KOPT-K1 (cell line): ENCODE results near the gene SAMD5.

Experiments
- H3K27ac ChIP-seq: fragments of 200-600 bp; sonication (generic); 2 replicates; pipeline ENCODE4 v1.5.1; 2016; ENCODE audit warnings: antibody characterized with exemption, mild to moderate bottlenecking, low read depth, low read length; ENCODE audit not compliant: poor library complexity, severe bottlenecking
- H3K36me3 ChIP-seq: fragments of 200-600 bp; sonication (generic); 2 replicates; pipeline ENCODE4 v1.5.1; 2017; ENCODE audit warnings: antibody characterized with exemption, mild to moderate bottlenecking, low read length, moderate library complexity; ENCODE audit not compliant: insufficient read depth
- H3K9me3 ChIP-seq: fragments of 200-600 bp; sonication (generic); 2 replicates; pipeline ENCODE4 v1.5.1; 2017; ENCODE audit warnings: antibody characterized with exemption, low read length, mild to moderate bottlenecking; ENCODE audit not compliant: insufficient read depth, poor library complexity, severe bottlenecking

The SAMD5 gene

DNA sequence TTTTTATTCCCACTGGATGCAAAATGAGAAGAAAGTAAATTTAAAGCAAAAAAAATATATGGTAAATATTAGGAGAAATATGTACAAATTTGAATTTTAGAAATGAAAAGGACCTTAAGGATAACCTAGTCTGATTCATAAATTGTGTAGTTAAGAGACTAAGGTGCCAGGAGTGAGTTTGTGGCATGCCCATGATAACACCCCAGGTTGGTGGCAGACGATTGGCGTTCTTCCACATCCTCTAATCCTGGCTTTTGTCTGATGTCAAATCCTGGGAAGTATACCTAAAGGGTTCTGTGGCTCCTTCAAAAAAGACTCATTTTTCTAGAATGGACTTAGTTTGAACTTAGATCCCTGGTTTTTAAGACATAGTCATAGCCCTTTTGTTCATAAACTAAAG, 62.2 kb downstream of the SAMD5 start:
- H3K9me3 ChIP-seq = no peaks in the 10 kb centered on the region
- H3K36me3 ChIP-seq = no peaks in the 10 kb centered on the region
- no peak overlapping the region for H3K27ac ChIP-seq

DNA sequence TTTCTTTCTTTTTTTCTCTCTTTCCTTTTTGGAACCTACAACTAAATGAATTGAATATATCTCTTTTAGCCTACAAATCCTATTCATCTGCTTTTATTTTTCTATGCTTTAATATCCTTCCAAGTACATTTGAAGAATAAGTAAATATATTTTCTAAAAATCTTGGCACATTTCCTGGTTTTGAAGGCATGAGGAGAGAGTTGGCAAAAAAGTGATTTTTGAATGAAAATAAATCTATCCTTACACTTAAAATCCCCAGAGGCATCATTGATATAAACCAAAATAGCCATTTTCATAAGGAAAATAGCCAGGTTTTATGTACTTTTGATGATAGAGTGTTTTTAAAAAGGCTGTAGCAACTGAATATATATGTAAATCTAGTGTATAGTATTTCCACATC, 69.0 kb downstream of the SAMD5 start:
- Histone ChIP-seq H3K9me3 (no peaks in the 10 kb centered on the region), H3K27ac (no peak overlapping the region), H3K36me3 (no peaks in the 10 kb centered on the region)

DNA sequence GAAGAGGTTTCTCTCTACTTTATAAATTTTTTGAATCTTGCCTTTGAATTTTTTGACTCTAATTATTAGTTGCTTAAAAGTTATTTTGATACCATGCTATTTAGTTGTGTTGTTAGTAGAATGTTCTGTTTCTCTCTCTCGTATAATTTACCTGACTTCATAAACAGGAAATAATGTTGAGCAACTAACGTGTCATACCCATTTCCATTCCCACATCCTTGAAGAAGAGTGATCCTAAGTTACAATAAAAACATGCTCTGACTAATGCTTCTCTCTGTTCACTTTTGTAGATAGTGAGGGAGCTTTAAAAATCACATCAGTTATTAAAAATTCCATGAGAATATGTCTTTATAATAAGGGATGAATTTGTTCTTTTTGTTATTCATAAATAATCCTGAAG, 69.7 kb downstream of the SAMD5 start:
- Histone ChIP-seq H3K27ac (no peak overlapping the region), H3K36me3 (no peaks in the 10 kb centered on the region), H3K9me3 (no peaks in the 10 kb centered on the region)

DNA sequence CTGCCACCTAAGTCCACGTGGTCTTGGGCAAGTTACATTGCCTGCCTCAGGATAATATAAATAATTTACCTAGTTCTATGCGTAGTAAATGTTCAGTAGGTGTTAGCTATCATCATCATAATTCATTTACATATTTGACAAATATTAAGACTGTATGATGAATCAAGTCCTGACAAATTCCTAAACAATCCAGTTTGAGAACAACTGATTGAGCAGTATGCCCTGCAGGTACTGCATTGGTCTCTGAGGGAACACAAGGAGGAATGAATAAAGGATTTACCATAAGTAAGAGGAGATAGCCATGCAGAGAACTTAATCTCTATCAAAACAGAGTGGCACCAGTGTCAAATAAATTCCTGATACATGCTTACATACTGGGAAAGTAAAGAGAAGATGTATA, 70.4 kb downstream of the SAMD5 start:
- Histone ChIP-seq H3K9me3 (no peaks in the 10 kb centered on the region), H3K36me3 (no peaks in the 10 kb centered on the region), H3K27ac (no peak overlapping the region)

DNA sequence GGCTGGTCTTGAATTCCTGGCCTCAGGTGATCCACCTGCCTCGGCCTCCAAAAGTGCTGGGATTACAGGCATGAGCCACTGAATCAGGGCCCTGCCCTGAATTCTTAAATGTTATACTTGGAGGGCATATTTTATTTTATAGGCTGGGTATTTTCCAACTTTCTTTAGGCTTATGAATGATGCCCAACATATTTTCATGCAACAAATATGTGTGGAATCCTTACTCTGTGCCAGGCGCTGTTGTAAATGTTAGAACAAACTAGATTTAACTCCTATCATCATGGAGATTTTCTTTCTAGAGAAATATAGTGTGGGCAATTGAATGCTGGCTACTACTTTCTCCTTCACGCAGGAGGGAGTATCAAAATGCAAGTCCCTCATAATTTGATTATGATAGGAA, 71.2 kb downstream of the SAMD5 start:
- Histone ChIP-seq H3K36me3 (no peaks in the 10 kb centered on the region), H3K27ac (no peak overlapping the region), H3K9me3 (no peaks in the 10 kb centered on the region)

DNA sequence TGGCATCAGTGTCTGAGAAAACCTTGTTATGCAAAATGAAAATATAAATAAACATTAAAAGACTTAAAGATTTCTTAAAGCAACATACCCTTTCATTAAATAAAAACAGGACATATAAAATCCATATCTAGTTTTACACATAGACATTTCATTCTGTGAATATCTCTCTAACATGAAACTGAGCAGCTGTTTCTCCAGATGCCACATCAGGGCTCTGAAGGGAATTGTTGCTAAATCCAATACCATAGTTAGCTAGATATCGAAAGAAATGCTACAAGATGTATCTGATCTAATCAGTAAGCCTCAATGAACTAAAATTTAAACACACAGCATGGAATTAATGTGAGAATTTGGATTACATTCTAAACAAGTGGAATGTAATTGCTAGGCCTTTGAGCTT, 74.5 kb downstream of the SAMD5 start:
- Histone ChIP-seq H3K36me3 (no peaks in the 10 kb centered on the region), H3K27ac (no peak overlapping the region), H3K9me3 (no peaks in the 10 kb centered on the region)

DNA sequence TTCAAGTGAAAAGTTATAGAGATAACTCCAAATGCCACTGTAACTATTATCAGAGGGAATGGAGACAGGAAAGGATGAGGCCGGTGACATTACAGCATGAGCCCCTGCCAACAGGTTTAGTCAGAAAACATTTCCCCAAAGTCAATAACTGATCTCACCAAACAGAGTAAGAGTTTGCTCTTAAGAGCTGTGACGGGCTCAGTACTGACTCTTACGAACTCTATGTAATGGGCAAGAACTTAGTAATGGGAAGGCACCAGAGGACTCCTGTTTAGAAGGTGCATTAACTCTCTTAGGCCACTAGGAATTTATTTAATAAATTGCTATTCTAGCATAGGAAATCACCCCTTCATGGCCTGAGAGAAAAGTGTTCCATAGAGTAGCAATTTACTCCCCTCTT, 76.8 kb downstream of the SAMD5 start:
- no peaks in the 10 kb centered on the region for H3K9me3 ChIP-seq

DNA sequence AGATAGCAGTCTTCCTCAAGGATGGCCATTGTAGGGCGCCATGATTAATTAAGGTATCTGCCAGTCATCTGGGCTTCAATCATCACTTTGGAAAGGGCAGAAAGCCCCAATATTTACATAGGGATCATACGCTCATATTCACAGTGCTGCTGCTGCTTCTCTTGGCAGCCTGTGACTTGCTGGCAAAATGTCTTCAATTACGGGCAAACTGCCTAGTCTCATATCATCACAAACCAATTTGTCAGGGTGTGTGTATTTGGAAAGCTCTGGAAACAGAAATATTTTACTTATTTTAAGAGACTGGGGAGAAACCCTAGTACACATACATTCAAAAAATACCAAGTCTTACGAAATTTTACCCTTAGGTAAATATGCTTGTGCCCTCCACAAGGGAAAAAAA, 77.6 kb downstream of the SAMD5 start:
- Histone ChIP-seq H3K27ac (no peak overlapping the region), H3K36me3 (no peaks in the 10 kb centered on the region), H3K9me3 (no peaks in the 10 kb centered on the region)

More for the DNA sequence above, 76.8 kb downstream of the SAMD5 start:
- Histone ChIP-seq H3K36me3 (no peaks in the 10 kb centered on the region), H3K27ac (no peak overlapping the region)

DNA sequence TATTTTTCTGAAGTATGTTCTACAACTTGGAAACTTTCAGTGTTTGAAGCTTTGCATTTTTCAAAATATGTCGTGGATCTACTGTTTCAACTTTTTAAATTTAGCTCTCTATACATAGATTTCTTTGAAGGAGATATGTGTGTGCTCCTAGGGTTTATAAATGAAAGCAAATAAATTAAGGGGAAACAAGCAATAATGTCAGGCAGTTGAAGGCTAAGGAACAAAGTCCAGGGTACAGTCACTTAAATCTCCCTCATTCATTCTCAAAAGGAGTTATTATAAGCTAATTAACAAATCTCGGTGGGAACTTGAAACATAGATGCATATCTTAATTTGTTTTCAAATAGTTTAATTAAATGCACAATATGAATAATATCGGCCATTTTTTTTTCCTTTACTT, 79.4 kb downstream of the SAMD5 start:
- Histone ChIP-seq H3K9me3 (no peaks in the 10 kb centered on the region), H3K36me3 (no peaks in the 10 kb centered on the region)

DNA sequence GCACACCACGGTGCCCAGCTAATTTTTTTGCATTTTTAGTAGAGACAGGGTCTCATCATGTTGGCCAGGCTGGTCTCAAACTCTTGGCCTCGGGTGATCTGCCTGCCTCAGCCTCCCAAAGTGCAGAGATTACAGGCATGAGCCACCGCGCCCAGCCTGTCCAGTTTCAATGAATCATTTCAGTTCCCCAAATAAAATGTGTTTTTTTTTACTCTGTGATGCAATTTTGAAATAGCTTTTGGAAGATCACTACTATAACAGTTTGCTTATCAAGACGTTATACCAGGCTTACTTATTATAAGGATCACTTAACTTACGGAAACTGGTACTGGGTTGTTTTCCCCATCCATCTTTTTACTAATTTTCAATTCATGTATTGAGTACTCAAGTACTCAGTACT, 80.0 kb downstream of the SAMD5 start:
- no peak overlapping the region for H3K27ac ChIP-seq
- no peaks in the 10 kb centered on the region for H3K36me3 ChIP-seq
- H3K9me3 ChIP-seq = no peaks in the 10 kb centered on the region

More for the DNA sequence above, 79.4 kb downstream of the SAMD5 start:
- H3K27ac ChIP-seq = no peak overlapping the region

DNA sequence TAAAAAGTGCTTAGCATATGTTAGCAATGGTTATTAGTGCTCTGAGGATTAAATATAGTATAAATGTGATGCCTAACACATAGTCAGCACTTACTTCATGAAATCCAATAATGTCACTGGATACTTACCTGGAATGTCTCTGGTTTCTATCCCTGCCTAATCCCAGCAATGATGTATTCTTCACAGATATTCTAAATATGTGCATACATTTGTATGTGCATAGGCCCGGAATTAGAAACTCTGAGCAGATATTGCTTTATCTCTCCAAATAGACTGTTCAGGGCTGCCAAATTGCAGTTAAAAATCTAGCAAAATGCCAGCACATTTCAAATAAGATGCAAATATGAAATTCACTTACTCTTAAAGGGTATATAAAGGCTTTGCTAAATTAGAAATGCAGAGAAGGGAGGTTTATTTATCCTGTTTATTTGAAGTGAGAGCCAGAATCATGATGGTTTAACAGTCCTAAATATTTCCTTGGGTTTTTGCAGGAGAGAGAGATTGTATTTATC, 81.3 kb downstream of the SAMD5 start:
- no peaks in the 10 kb centered on the region for H3K9me3 ChIP-seq
- no peak overlapping the region for H3K27ac ChIP-seq
- H3K36me3 ChIP-seq = no peaks in the 10 kb centered on the region

DNA sequence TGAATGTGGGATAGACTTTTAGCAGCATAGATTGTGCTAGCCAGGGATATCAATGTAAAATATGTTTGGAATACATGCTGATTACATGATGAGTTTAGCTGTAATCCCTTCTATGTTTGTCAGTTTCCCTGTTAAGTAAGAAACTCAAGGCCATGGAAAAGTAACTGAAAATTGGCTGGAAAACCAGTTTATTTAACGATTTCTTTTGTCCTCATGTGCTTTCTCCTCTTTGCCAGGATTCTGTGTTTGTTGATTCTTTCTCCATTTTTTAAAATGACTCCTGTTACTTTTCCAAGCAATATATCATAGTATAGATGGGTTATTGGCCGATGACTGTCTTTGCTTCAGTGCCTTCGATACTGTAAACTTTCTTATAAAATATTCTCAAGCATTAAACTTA, 87.5 kb downstream of the SAMD5 start:
- Histone ChIP-seq H3K36me3 (no peaks in the 10 kb centered on the region), H3K27ac (no peak overlapping the region), H3K9me3 (no peaks in the 10 kb centered on the region)

DNA sequence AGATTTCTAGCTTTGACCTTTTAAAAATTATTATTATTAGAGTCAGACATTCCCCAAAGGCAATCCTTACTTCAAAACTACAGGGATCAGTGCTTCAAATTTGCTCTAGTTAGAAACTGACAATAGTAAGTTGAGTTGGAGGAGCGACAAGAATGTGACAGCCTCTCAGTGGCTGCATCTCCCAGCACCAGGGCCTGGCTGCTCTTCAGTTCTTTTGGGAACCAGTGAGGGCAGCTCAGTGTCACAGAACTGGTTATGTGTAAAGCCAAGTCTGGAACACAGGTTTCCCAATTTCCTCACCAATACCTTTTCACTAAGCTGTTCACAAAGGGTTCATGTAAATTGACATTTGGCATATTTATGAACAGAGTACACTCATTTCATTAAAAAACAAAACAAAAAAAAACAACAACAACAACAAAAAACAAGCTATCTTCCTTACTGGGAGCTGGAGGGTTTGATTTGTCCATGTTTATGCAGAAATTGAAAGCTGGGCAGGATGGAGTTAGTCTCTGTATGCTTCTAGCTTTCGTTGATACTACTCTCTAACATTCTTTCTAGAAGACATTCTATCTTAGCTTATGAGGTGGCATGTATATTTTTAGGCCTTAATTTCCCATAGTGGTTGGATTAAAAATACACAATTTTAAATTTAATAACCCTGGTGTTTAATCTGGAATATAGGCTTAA, 95.0 kb downstream of the SAMD5 start:
- H3K27ac ChIP-seq = no peak overlapping the region
- H3K36me3 ChIP-seq = no peaks in the 10 kb centered on the region
- H3K9me3 ChIP-seq = no peaks in the 10 kb centered on the region

DNA sequence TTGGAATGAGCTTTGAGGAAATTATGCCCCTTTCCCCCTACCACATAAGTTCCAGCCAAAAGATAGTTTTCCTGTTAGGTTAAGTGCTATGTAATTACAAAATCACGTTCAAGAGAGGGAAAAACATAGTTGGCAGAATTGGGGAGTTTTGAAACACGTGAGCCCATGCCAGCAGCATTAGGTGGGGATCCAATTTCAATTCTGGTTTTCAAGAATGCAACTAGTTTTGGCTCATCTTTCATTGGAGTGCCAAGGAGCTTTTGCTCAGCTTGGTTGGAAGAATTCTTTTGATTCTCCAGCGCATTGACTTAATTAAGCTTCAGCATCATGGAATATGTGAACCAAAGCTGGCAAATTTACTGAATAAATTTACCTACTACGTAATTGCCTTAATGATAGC, 95.9 kb downstream of the SAMD5 start:
- Histone ChIP-seq H3K27ac (no peak overlapping the region), H3K9me3 (no peaks in the 10 kb centered on the region), H3K36me3 (no peaks in the 10 kb centered on the region)

DNA sequence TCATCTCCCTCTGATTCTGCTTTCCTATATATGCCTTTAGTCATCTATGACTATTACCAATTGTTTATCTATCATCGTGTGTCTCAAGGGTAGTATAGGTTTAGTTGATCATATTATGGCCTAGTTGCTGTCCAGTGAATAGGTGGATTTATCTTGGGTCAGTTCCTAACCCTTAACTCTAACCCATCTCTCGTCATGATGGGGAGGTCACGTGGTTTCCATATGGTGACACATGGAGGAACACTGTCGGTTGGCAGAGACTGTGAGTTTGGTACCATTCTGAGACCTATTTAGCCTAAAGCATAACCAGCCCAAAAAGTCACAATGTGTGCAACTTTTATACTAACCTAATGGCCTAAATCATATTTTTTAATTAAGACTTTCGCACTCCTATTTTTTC, 103.5 kb downstream of the SAMD5 start:
- H3K36me3 ChIP-seq = no peaks in the 10 kb centered on the region
- H3K27ac ChIP-seq = no peak overlapping the region
- no peaks in the 10 kb centered on the region for H3K9me3 ChIP-seq

DNA sequence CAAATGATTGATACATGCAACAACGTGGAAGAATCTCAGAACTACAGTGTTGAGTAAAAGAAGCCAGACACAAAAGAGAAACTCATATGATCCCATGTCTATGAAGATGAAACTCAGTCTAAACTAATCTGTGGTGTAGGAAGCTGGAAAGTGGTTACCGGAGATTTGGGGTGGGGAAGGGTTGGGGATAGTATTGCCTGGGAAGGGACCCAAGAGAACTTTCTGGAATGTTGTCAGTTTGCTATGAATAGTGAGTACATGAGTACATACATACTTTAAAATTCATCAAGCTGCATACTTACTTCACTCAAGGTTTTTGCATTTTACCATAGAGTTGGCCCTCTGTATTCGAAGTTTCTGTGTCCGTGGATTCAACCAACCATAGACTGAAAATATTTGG, 106.0 kb downstream of the SAMD5 start:
- Histone ChIP-seq H3K27ac (no peak overlapping the region), H3K9me3 (no peaks in the 10 kb centered on the region), H3K36me3 (no peaks in the 10 kb centered on the region)
